ENCODE data around the gene FXR1. TPM values are rescaled to one million over a fixed set of nuclear protein-coding genes. Genes with fewer than 3 reads are reported as not detected.

FXR1 gene
- total RNA-seq, 1 experiment from 2014 or later, result 245 TPM

DNA sequence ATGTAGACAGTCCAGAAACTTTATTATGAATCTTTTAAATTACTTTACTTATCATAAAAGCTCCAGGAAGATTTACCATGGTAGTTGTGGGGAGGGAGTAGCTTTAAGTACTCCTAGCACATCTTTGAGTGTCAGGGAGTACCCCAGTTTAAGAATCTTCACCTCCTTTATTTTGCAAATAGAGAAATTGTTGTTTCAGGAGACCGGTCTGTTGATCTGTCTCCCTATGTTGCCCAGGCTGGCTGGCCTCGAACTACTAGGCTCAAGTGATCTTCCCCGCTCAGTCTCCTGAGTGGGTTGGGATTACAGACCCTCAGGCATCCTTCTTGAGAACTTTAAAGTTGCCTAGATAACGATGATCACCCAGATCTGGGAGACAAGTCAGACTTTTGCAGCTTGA lies 11.1 kb downstream of the FXR1 start:
- DNase-seq (ENCODE audit: low spot score), result no peak
- CTCF ChIA-PET, result interaction anchor here (0.7 to 1.1 kb wide), 2 partner anchors 11 to 53 kb away, joined by 3 to 4 read pairs; partner anchors contain the start of gene FXR1
- peak overlapping the region; percentile 88; the same call in 1 of the 2 replicates for H3K27ac Mint-ChIP-seq
- peaks cover 68% of the 10 kb centered on the region for H3K4me1 Mint-ChIP-seq
- ATAC-seq, result peak; percentile 71
- H3K4me3 Mint-ChIP-seq, result peak overlapping the region; percentile 27; the same call in 1 of the 2 replicates
- H3K36me3 Mint-ChIP-seq, result peaks cover 8% of the 10 kb centered on the region
- no peak for TF ChIP-seq FOXJ3 (CRISPR knock-in tag; IDR thresholded peaks at IDR 0.05; ENCODE audit: borderline replicate concordance)
- TF ChIP-seq, protein P1, sequence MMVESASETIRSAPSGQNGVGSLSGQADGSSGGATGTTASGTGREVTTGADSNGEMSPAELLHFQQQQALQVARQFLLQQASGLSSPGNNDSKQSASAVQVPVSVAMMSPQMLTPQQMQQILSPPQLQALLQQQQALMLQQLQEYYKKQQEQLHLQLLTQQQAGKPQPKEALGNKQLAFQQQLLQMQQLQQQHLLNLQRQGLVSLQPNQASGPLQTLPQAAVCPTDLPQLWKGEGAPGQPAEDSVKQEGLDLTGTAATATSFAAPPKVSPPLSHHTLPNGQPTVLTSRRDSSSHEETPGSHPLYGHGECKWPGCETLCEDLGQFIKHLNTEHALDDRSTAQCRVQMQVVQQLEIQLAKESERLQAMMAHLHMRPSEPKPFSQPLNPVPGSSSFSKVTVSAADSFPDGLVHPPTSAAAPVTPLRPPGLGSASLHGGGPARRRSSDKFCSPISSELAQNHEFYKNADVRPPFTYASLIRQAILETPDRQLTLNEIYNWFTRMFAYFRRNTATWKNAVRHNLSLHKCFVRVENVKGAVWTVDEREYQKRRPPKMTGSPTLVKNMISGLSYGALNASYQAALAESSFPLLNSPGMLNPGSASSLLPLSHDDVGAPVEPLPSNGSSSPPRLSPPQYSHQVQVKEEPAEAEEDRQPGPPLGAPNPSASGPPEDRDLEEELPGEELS (CRISPR knock-in tag; IDR thresholded peaks at IDR 0.05), result no peak
- TF ChIP-seq ELF4 (CRISPR knock-in tag; IDR thresholded peaks at IDR 0.05; ENCODE audit: low read depth), result no peak
- TF ChIP-seq, protein P2, sequence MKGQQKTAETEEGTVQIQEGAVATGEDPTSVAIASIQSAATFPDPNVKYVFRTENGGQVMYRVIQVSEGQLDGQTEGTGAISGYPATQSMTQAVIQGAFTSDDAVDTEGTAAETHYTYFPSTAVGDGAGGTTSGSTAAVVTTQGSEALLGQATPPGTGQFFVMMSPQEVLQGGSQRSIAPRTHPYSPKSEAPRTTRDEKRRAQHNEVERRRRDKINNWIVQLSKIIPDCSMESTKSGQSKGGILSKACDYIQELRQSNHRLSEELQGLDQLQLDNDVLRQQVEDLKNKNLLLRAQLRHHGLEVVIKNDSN (CRISPR knock-in tag; IDR thresholded peaks at IDR 0.05), result no peak
- TF ChIP-seq, protein P3, sequence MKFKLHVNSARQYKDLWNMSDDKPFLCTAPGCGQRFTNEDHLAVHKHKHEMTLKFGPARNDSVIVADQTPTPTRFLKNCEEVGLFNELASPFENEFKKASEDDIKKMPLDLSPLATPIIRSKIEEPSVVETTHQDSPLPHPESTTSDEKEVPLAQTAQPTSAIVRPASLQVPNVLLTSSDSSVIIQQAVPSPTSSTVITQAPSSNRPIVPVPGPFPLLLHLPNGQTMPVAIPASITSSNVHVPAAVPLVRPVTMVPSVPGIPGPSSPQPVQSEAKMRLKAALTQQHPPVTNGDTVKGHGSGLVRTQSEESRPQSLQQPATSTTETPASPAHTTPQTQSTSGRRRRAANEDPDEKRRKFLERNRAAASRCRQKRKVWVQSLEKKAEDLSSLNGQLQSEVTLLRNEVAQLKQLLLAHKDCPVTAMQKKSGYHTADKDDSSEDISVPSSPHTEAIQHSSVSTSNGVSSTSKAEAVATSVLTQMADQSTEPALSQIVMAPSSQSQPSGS (CRISPR knock-in tag; IDR thresholded peaks at IDR 0.05; ENCODE audit: borderline replicate concordance, low read depth), result no peak
- TF ChIP-seq, protein P4, sequence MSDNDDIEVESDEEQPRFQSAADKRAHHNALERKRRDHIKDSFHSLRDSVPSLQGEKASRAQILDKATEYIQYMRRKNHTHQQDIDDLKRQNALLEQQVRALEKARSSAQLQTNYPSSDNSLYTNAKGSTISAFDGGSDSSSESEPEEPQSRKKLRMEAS (CRISPR knock-in tag; IDR thresholded peaks at IDR 0.05), result no peak
- no peak for TF ChIP-seq ZNF232 (CRISPR knock-in tag; IDR thresholded peaks at IDR 0.05)
- TF ChIP-seq ZNF416 (CRISPR knock-in tag; IDR thresholded peaks at IDR 0.05), result no peak
- TF ChIP-seq, protein P5, sequence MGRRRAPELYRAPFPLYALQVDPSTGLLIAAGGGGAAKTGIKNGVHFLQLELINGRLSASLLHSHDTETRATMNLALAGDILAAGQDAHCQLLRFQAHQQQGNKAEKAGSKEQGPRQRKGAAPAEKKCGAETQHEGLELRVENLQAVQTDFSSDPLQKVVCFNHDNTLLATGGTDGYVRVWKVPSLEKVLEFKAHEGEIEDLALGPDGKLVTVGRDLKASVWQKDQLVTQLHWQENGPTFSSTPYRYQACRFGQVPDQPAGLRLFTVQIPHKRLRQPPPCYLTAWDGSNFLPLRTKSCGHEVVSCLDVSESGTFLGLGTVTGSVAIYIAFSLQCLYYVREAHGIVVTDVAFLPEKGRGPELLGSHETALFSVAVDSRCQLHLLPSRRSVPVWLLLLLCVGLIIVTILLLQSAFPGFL (CRISPR knock-in tag; IDR thresholded peaks at IDR 0.05; ENCODE audit: borderline replicate concordance), result no peak
- TF ChIP-seq, protein P6, sequence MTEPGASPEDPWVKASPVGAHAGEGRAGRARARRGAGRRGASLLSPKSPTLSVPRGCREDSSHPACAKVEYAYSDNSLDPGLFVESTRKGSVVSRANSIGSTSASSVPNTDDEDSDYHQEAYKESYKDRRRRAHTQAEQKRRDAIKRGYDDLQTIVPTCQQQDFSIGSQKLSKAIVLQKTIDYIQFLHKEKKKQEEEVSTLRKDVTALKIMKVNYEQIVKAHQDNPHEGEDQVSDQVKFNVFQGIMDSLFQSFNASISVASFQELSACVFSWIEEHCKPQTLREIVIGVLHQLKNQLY (CRISPR knock-in tag; IDR thresholded peaks at IDR 0.05), result no peak
- TF ChIP-seq CBFB (CRISPR knock-in tag; IDR thresholded peaks at IDR 0.05; ENCODE audit: low read depth), result no peak
- peaks cover 5% of the 10 kb centered on the region; the same call in 1 of the 2 replicates for H3K9me3 Mint-ChIP-seq
- no peaks in the 10 kb centered on the region for H3K27me3 Mint-ChIP-seq (ENCODE audit: low read depth)
- POLR2A ChIA-PET, result interaction anchor here (1.3 kb wide), 1 partner anchor 11 kb away, joined by 5 read pairs; the partner anchor contains the start of gene FXR1

DNA sequence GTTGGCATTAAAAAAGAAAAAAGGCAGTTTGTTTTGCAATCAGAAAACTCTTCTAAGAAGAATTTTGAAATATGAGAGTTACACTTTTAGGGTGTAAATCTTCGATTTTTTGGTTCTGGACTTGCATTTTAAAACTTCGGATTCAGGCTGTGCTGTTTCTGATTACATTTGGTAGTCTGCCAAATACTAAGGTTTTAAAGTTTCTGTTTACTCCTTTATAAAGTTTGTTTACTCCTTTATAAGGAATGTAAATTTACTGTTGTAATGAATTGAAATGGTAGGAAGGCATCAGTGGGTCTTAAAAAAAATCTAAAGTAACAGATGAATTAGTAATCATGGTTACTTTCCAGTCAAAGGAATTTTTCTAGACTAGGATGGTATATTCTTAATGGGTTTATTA lies 14.1 kb downstream of the FXR1 start:
- POLR2A ChIA-PET, result interaction anchor here (1.3 kb wide), 1 partner anchor 14 kb away, joined by 6 read pairs; the partner anchor contains the start of gene FXR1
- Mint-ChIP-seq H3K9me3 (peaks cover 5% of the 10 kb centered on the region; the same call in 1 of the 2 replicates), H3K4me1 (peaks cover 71% of the 10 kb centered on the region), H3K27me3 (ENCODE audit: low read depth) (no peaks in the 10 kb centered on the region), H3K36me3 (peaks cover 13% of the 10 kb centered on the region), H3K27ac (peak overlapping the region; percentile 68; the same call in 1 of the 2 replicates), H3K4me3 (no peak overlapping the region)
- no peak for DNase-seq (ENCODE audit: low spot score)
- TF ChIP-seq, protein P7, sequence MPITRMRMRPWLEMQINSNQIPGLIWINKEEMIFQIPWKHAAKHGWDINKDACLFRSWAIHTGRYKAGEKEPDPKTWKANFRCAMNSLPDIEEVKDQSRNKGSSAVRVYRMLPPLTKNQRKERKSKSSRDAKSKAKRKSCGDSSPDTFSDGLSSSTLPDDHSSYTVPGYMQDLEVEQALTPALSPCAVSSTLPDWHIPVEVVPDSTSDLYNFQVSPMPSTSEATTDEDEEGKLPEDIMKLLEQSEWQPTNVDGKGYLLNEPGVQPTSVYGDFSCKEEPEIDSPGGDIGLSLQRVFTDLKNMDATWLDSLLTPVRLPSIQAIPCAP (CRISPR knock-in tag; IDR thresholded peaks at IDR 0.05), result no peak
- TF ChIP-seq FOXP1 (CRISPR knock-in tag; IDR thresholded peaks at IDR 0.05; ENCODE audit: borderline replicate concordance), result no peak
- TF ChIP-seq, protein P8, sequence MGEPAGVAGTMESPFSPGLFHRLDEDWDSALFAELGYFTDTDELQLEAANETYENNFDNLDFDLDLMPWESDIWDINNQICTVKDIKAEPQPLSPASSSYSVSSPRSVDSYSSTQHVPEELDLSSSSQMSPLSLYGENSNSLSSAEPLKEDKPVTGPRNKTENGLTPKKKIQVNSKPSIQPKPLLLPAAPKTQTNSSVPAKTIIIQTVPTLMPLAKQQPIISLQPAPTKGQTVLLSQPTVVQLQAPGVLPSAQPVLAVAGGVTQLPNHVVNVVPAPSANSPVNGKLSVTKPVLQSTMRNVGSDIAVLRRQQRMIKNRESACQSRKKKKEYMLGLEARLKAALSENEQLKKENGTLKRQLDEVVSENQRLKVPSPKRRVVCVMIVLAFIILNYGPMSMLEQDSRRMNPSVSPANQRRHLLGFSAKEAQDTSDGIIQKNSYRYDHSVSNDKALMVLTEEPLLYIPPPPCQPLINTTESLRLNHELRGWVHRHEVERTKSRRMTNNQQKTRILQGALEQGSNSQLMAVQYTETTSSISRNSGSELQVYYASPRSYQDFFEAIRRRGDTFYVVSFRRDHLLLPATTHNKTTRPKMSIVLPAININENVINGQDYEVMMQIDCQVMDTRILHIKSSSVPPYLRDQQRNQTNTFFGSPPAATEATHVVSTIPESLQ (CRISPR knock-in tag; IDR thresholded peaks at IDR 0.05), result no peak
- TF ChIP-seq TEAD4 (CRISPR knock-in tag; IDR thresholded peaks at IDR 0.05), result no peak
- no peak for TF ChIP-seq NR3C1 (CRISPR knock-in tag; conservative IDR thresholded peaks at IDR 0.05; ENCODE audit: low read depth)
- TF ChIP-seq, protein P9, sequence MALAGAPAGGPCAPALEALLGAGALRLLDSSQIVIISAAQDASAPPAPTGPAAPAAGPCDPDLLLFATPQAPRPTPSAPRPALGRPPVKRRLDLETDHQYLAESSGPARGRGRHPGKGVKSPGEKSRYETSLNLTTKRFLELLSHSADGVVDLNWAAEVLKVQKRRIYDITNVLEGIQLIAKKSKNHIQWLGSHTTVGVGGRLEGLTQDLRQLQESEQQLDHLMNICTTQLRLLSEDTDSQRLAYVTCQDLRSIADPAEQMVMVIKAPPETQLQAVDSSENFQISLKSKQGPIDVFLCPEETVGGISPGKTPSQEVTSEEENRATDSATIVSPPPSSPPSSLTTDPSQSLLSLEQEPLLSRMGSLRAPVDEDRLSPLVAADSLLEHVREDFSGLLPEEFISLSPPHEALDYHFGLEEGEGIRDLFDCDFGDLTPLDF (CRISPR knock-in tag; IDR thresholded peaks at IDR 0.05), result no peak
- TF ChIP-seq TCF7 (CRISPR knock-in tag; IDR thresholded peaks at IDR 0.05; ENCODE audit: low read depth), result no peak
- no peak for TF ChIP-seq ZNF416 (CRISPR knock-in tag; IDR thresholded peaks at IDR 0.05)
- TF ChIP-seq, protein P10, sequence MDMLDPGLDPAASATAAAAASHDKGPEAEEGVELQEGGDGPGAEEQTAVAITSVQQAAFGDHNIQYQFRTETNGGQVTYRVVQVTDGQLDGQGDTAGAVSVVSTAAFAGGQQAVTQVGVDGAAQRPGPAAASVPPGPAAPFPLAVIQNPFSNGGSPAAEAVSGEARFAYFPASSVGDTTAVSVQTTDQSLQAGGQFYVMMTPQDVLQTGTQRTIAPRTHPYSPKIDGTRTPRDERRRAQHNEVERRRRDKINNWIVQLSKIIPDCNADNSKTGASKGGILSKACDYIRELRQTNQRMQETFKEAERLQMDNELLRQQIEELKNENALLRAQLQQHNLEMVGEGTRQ (CRISPR knock-in tag; IDR thresholded peaks at IDR 0.05), result no peak
- no peak for TF ChIP-seq ESRRA (CRISPR knock-in tag; IDR thresholded peaks at IDR 0.05; ENCODE audit: borderline replicate concordance)
- no peak for ATAC-seq
- CTCF ChIA-PET, result no interaction called here
